ENCODE results near the gene CALML6. TPM values are rescaled to one million over a fixed set of nuclear protein-coding genes. Genes with fewer than 3 reads are reported as not detected.

The CALML6 gene
- total and polyA plus RNA-seq, 2 of the 4 experiments (the other 2 are of a cell fraction): 0.91 TPM; not detected in 1

DNA sequence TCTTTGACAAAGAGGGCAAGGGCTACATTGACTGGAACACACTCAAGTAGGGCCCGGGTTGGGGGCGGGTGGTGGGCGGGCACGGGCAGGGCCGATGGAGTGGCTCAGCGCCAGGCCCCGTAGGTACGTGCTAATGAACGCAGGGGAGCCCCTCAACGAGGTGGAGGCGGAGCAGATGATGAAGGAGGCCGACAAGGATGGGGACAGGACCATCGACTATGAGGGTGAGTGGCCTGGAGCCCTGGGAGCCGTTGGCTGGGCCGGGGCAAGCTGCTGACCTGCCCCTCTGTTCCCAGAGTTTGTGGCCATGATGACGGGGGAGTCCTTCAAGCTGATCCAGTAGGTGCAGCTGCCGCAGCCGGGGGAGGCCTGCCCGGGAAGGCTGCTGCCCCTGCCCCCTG lies 1.8 kb downstream of the CALML6 start:
- H3K27ac ChIP-seq (ENCODE audit: insufficient read depth, low read length): no peak overlapping the region
- no peak overlapping the region for H3K56ac ChIP-seq (ENCODE audit: extremely low read depth, insufficient read depth, low read length)
- 74% methylated on average over 9 of the region's 19 CpGs; no CpG with 5 or more reads in 1 of the 2 experiments for WGBS, 2 experiments (ENCODE audit: extremely low coverage in 2 of 2, insufficient read length in 1 of 2)
- no peak overlapping the region for H4K8ac ChIP-seq (ENCODE audit: low read depth in 2 of 2, low read length in 2 of 2)
- ChIA-PET CTCF (no interaction called here), POLR2A (ENCODE audit: unreplicated experiment) (no interaction called here)
- no peak overlapping the region for H2AFZ ChIP-seq (replicated peaks; ENCODE audit: low read length, poor library complexity)
- no peak overlapping the region for H2BK5ac ChIP-seq (ENCODE audit: low read depth, low read length, poor library complexity, severe bottlenecking)
- no TSS peak for BruUV-seq (replicated peaks)
- TF ChIP-seq USF2 (IDR thresholded peaks at IDR 0.05; ENCODE audit: low read depth, low read length): no peak
- TF ChIP-seq, protein P1, sequence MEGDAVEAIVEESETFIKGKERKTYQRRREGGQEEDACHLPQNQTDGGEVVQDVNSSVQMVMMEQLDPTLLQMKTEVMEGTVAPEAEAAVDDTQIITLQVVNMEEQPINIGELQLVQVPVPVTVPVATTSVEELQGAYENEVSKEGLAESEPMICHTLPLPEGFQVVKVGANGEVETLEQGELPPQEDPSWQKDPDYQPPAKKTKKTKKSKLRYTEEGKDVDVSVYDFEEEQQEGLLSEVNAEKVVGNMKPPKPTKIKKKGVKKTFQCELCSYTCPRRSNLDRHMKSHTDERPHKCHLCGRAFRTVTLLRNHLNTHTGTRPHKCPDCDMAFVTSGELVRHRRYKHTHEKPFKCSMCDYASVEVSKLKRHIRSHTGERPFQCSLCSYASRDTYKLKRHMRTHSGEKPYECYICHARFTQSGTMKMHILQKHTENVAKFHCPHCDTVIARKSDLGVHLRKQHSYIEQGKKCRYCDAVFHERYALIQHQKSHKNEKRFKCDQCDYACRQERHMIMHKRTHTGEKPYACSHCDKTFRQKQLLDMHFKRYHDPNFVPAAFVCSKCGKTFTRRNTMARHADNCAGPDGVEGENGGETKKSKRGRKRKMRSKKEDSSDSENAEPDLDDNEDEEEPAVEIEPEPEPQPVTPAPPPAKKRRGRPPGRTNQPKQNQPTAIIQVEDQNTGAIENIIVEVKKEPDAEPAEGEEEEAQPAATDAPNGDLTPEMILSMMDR (conservative IDR thresholded peaks at IDR 0.05; ENCODE audit: low read depth, low read length): no peak
- TF ChIP-seq CHD1 (IDR thresholded peaks at IDR 0.05; ENCODE audit: low read depth, low read length): no peak
- no peak for TF ChIP-seq ELK1 (IDR thresholded peaks at IDR 0.05; ENCODE audit: borderline replicate concordance, low read depth, low read length)
- TF ChIP-seq BHLHE40 (IDR thresholded peaks at IDR 0.05; ENCODE audit: low read depth, low read length): no peak
- no peak for TF ChIP-seq RAD21 (IDR thresholded peaks at IDR 0.05; ENCODE audit: low read length)
- TF ChIP-seq MAZ (IDR thresholded peaks at IDR 0.05; ENCODE audit: borderline replicate concordance, low read depth, low read length): no peak
- no peak for TF ChIP-seq NFE2L2 (IDR thresholded peaks at IDR 0.05; ENCODE audit: low read depth, low read length)
- no peak for TF ChIP-seq CEBPB (IDR thresholded peaks at IDR 0.05; ENCODE audit: low read depth, low read length)
- no peak for TF ChIP-seq POLR2A (IDR thresholded peaks at IDR 0.05; ENCODE audit: low read depth, low read length)
- TF ChIP-seq SMC3 (IDR thresholded peaks at IDR 0.05; ENCODE audit: low read depth, low read length): no peak
- TF ChIP-seq MAFK (IDR thresholded peaks at IDR 0.05; ENCODE audit: low read depth, low read length): no peak
- no peak for TF ChIP-seq RCOR1 (IDR thresholded peaks at IDR 0.05; ENCODE audit: insufficient replicate concordance, low read length)
- TF ChIP-seq RFX5 (IDR thresholded peaks at IDR 0.05; ENCODE audit: low read depth, low read length): no peak
- no peak for TF ChIP-seq FOS (IDR thresholded peaks at IDR 0.05; ENCODE audit: low read depth, low read length)
- H3K14ac ChIP-seq (replicated peaks; ENCODE audit: low read depth, low read length): no peak overlapping the region
- H2AK5ac ChIP-seq (ENCODE audit: low read depth, low read length): no peak overlapping the region
- no peak overlapping the region for H2BK20ac ChIP-seq (ENCODE audit: low read depth, low read length)
- H3K79me1 ChIP-seq (ENCODE audit: low read depth in 1 of 2, low read length in 2 of 2): no peaks in the 10 kb centered on the region
- intact Hi-C loops (cut with micrococcal nuclease) (no loop called here), in situ Hi-C loops (cut with MboI; ENCODE audit: low sequenced_read_pairs) (no loop called here), dilution Hi-C loops (cut with HindIII; ENCODE audit: low sequenced_read_pairs, unreplicated experiment) (no loop called here)
- H3K9me1 ChIP-seq (ENCODE audit: insufficient read depth, low read length): peaks cover 4% of the 10 kb centered on the region; the same call in 1 of the 2 replicates
- no peak overlapping the region for H4K91ac ChIP-seq (ENCODE audit: insufficient read depth, low read depth, low read length)
- no peak overlapping the region for H3K4ac ChIP-seq (ENCODE audit: low read depth, low read length)
- H3K36me3 ChIP-seq (ENCODE audit: control insufficient read depth, insufficient read depth, low read length): no peaks in the 10 kb centered on the region
- H3K4me1 ChIP-seq (ENCODE audit: control insufficient read depth, insufficient read depth, low read length): peaks cover 2% of the 10 kb centered on the region; the same call in 1 of the 2 replicates
- H4K20me1 ChIP-seq (ENCODE audit: insufficient read depth, low read length): no peaks in the 10 kb centered on the region
- H3K27me3 ChIP-seq (ENCODE audit: control insufficient read depth, insufficient read depth, low read length): peaks cover 3% of the 10 kb centered on the region; the same call in 1 of the 2 replicates
- H3K4me3 ChIP-seq (ENCODE audit: insufficient read depth, low read depth, low read length): no peak overlapping the region
- no peak for ATAC-seq (ENCODE audit: low read depth)
- H3K9me3 ChIP-seq (ENCODE audit: control insufficient read depth, insufficient read depth, low read length): no peaks in the 10 kb centered on the region
- H2AK9ac ChIP-seq (replicated peaks; ENCODE audit: low read depth, low read length, poor library complexity): no peak overlapping the region
- no peak overlapping the region for H2BK120ac ChIP-seq (ENCODE audit: low read depth, low read length)
- H3K4me2 ChIP-seq (ENCODE audit: low read depth, low read length): no peak overlapping the region
- H3K9ac ChIP-seq (ENCODE audit: low read depth, low read length): no peak overlapping the region
- H2BK15ac ChIP-seq (ENCODE audit: low read depth, low read length): no peak overlapping the region
- no peak overlapping the region for H4K5ac ChIP-seq (ENCODE audit: low read depth, low read length)
- no peak overlapping the region for H3K18ac ChIP-seq (ENCODE audit: low read depth, low read length)
- DNase-seq: no peak
- H3K23ac ChIP-seq (ENCODE audit: low read depth, low read length): no peak overlapping the region

Measured in IMR-90 (cell line).